Loucy (cell line): ENCODE results near the gene DHRS7C.

Experiments used
- CTCF ChIP-seq: fragments of 200-600 bp; sonication (generic); conservative IDR thresholded peaks from 2 replicates; pipeline ENCODE4 v1.5.1; 2014; ENCODE audit warnings: mild to moderate bottlenecking, antibody characterized with exemption, low read length
- EZH2phosphoT487 ChIP-seq: fragments of 200-600 bp; IDR thresholded peaks from 2 replicates; pipeline ENCODE4 v1.6.1; 2018; ENCODE audit warnings: antibody characterized with exemption, mild to moderate bottlenecking, moderate library complexity, borderline replicate concordance

GRCh38 chr17:9767432-9767991 lies 23.9 kb downstream of the DHRS7C start:
- TF ChIP-seq CTCF (no peak), EZH2phosphoT487 (no peak)
